Medulla oblongata (tissue), 1 donor: ENCODE measurements around the gene IDE.
"Not testable (repeated sequence)": the region's sequence is repeated elsewhere in the genome, so short reads cannot be mapped to it uniquely, and the experiment has no call there.

Experiments used
- DNase-seq: peaks from one replicate; pipeline ENCODE4 v3.0.0-alpha.2; 2015; ENCODE audit errors: extremely low spot score

Gene IDE

DNA sequence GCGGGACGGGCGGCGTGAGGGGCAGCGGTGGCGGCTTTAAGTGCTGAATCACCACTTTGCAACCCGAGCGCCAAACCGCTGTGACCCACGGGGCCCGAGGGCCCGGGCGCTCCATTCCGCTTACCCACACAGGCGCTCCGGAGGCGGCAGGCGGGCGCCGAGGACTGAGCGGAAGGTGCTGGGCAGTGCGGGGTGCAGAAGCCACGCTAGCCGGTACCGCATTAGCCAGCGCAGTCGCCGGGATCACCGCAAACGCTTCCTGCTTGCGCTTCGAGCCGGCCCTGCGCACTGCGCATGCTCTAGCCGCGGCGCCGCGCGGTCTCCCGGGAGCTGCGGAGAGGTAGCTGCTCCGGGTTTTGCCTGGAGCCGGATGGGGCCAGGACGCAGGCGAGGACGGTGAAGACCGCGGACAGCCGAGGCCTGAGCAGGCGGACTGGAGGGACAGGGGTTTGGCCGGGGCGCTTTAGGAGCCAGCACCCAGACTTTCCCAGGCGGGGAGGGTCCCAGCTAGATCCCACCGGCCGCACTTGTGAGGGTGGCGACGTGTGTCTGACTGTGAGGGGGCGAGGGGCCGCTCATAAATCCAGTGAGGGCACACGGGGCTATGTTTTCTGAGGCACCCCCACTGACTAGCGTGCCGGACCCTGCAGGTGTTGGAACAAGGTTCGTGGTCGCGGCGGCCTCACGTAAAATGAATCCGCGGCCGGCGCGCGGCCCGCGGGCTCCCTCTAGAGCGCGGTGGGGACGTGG lies at the start of gene IDE:
Gene IDE, minus strand, starts transcription at position 296 of the 750 bp plus-strand sequence. Its CDS starts 74 bp downstream, at position 222.
- DNase-seq, result peak; percentile 85

DNA sequence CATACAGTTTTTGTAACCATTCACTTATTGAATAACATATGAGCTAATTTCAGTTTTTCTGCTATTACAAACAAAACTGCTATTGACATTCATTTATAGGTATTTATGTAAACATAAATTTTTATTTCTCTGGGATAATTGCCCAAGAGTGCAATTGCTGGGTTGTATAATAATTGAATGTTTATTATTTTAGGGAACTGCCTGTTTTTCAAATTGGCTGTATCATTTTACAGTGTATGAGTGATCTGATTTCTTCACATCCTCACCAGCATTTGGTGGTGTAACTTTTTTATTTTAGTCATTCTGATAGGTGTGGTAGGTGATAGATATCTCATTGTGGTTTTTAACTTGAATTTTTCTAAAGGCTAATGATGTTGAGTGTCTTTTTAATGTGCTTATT lies 45.5 kb upstream of the IDE start:
- DNase-seq, result no peak

DNA sequence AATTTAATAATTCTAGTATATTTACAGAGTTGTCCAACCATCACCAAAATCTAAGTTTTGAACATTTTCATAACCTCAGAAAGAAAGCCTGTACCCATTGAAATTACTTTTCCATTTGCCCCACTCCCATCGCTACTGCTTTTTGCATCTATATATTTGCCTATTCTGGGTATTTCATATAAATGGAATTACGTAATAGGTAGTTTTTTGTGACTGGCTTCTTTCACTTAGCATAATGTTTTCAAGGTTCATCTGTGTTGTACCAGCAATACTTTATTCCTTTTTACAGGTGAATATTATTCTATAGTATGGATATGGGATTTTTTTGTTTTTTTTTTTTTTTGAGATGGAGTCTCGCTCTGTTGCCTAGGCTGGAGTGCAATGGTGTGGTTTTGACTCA lies 41.6 kb upstream of the IDE start:
- DNase-seq, result no peak

DNA sequence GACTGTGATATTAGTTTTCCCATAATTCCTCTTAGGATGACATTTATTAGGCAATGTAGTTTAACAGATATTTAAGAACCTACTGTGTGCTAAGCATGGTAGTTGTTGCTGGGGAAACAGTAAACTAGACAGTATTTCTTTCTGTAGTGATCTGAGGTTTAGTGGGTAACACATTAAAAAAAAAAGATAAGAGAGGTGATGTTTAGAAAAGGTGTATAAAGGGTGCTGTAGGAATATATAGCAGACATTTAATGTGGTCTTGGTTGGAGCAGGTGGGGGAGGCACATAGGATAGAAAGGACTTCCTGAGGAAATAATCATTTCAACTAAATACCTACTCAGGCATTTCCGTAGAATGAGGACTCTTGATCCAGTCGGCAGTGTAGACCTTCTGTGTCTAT lies 30.9 kb upstream of the IDE start:
- DNase-seq, result no peak

DNA sequence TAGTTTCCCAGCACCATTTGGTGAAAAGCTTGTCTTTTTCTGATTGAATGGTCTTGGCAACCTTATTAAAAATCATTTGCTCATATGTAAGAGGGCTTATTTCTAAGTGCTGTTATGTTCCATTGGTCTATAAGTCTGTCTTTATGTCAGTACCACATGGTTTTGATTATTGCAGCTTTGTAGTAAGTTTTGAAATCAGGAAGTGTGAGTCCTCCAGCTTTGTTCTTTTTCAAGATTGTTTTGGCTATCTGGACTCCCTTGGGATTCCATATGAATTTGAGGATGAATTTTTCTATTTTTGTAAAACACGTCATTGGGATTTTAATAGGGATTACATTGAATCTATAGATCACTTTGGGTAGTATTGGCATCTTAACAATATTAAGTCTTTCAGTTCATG lies 24.4 kb upstream of the IDE start:
- DNase-seq, result no peak

DNA sequence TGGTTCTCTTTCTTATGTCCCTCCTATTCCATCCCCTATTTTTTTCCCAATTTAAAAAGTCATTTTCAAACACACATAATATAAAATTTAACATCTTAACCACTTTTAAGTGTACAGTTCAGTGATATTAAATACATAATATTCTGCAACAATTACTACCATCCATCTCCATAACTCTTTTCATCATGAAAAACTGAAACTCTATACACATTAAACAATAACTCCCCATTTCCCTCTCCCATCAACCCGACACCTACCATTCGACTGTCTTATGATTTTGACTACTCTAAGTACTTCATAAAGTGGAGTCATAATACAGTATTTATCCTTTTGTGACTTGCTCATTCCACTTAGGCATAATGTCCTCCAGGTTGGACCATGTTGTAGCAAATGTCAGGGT lies 21.6 kb upstream of the IDE start:
- no peak for DNase-seq

- DNase-seq, result no peak
Measured at GRCh38 chr10:92593619-92594588, 20.0 kb upstream of the IDE start.

GRCh38 chr10:92592761-92593618 lies 19.1 kb upstream of the IDE start, which contains the start of gene KIF11:
TSS of gene KIF11 (plus strand) at chr10:92593130. CDS start at chr10:92593376, 246 bp downstream.
- DNase-seq, result peak; percentile 98

DNA sequence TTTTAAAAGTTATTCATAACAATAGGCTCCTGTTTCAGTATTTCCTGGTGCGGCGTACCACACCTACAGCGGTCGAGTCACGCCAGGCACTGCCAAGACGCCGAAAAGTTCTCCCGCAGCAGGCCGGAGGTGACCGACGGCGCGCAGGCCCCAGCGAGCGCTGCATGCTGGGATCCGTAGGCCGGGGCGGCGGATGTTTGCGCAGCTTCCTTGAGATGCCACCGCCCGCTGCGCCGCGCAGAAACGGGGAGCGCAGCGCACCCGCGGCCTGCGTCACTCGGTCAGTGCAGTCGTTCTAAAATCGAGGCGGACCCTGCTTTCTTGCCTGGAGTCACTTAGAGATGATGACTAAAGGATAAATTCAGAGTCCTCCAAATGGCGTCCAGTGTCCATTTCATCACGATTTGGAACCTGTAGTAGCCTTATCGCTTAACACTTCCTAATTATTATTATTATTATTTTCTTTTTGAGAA lies 17.7 kb upstream of the IDE start:
- DNase-seq, result peak; percentile 91

DNA sequence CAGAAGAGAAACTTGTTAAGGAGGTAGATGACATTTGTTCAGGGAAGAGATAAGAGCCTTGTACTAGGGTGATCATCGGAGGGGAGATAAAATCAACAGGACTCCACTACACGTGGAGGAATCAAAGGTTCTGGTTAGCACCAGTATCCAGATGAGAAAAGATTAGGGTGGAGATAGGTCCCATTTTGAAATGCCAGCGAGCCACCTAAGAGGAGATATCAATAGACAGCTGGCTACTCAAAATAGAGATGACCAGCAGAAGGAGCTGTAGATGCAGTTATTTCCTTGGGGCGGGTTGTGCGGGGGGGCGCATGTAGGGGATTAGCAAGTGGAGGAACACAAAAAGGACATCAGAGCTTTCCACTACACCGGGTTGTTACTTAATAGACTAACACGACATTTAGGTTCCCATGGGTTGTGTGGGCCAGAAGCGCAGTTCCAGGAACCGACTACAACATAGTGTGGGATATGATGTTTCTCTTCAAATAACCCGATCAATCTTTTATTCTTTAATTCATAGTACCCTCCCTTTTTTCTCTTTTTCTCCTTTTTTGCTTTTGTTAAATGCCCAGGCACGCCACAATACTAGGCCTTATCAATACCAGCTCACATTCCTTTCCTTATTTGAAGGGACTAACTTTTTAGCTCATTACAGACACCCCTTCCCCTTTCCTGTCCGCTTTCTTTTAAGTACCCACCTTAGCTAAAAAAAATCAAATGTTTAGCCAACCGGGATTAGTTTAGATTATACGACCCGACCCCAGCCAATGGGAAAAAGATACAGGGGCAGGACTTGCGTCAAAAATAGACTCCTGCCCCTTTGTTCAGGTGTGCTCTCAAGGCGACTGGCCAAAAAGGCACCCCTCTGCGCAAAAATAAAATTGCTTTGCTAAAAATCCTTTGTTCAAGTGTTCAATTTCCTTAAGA lies 17.0 kb upstream of the IDE start:
- DNase-seq, result peak; percentile 55

DNA sequence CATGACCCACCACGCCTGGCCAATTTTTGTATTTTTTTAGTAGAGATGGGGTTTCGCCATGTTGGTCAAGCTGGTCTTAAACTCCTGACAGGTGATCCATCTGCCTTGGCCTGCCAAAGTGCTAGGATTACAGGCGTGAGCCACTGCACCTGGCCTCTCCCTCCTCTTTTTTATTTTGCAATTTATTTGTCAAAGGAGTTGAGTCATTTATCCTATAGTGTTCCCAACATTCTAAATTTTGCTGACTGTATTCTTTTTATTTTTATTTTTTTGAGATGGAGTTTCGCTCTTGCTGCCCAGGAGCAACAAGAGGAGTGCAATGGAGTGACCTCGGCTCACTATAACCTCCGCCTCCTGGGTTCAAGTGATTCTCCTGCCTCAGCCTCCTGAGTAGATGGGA lies 8.5 kb upstream of the IDE start:
- DNase-seq, result not testable (repeated sequence)

- DNase-seq, result no peak
Measured at GRCh38 chr10:92575961-92576360, 2.1 kb upstream of the IDE start.

DNA sequence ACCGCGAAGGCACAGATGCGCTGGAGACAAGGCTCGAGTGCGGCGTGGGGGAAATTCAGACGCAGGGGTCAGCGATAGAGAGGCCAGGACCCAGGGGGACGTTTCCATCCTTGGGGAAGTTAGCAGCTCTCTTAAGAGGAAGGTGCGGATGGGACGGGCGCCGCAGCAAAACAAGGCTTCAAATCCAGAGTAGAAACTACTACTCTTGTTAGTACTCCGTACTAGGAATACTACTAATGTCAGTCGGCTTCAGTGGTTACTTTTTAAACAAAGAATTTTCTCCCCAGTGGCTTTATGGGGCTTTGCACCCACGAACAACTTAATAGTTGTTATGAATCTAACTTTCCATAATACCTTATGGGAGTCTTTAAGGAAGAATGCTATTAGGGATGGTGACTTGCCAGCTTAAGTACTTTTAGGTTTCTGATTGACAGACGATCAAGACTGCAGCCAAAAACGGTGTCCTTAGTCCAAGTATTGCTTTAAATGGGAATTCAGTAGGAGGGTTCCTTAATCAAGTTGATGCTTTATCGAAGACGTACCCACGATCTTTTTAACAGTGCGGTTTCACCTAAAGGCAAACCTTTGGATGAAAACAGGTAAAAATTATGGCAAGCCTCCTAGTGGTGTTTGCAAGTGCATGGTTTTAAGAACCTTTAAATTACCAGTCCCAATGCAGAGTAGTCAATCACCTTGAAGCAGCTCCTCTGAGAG lies 812 bp upstream of the IDE start:
- DNase-seq, result no peak

GRCh38 chr10:92573091-92573797 lies 649 bp downstream of the IDE start:
- DNase-seq, result peak; percentile 9

GRCh38 chr10:92572362-92573090 lies 1.4 kb downstream of the IDE start:
- no peak for DNase-seq

DNA sequence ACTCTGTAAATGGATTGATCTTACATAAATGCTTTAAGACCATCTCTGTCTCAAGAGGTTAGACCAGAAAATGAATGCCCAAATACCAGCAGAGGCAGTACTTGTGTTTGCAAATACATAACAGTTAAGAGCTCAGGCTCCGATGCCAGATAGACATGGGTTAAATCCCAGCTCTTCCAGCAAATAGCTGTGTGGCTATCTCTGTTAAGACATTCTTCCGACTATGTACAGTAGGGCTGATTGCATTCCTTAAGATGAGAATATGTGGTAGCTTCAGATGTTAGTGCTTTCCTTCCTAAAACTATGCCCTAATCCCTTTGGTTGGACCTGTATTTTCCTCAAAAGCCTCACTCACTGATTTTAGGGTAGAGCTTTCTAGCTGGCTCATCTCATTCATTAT lies 2.2 kb downstream of the IDE start:
- no peak for DNase-seq

DNA sequence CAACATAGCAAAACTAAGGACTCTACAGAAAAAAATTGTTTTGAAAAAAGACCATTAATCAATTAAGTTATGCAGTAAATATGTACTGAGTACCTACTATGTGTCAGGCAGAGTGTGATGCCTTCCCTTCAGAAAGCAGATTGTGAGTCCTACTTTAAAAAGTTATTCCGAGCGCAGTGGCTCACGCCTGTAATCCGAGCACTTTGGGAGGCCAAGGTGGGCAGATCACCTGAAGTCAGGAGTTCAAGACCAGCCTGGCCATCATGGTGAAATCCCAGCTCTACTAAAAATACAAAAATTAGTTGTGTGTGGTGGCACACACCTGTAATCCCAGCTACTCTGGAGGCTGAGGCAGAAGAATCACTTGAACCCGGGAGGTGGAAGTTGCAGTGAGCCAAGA lies 4.2 kb downstream of the IDE start:
- DNase-seq, result not testable (repeated sequence)

- no peak for DNase-seq
Measured at GRCh38 chr10:92569071-92569470, 4.8 kb downstream of the IDE start.
